ENCODE data around the gene CATSPERD.
"Not testable (repeated sequence)": the region's sequence is repeated elsewhere in the genome, so short reads cannot be mapped to it uniquely, and the experiment has no call there.

CATSPERD gene

DNA sequence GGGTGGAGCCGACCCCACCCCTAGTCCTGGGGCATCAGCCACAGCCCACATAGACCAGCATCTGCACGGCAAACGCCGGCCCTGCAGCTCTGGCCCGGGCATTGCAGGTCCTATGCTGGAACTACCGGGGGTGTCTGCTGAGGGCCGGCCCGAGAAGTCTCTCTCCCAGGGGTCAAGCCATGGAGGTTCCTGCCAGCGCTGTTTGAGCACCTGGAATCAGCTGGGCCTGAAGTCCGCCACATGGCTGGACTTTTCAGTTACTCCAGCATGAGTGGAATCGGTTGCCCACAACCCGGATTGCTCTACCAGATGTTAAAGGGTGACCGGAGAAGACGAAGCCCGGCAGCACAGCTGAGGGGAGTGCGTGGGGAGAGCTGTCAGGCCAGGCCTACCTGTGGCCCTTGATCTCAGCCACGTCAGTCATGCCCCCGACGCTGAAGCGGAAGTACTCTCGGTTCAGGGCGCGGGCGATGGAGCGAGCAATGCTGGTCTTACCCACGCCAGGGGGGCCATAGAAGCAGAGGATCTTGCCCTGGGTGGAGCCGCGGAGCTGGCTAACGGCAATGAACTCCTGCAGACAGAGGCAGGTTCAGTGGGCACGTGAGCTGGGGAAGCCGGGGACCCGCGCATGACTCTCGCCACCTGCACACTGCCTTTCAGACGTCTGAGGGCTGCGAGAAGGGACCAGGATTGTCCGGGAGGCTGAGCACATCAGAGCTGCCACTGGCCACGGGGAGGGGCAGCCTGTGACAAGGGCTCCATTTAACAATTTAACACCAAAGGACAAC is 21.6 kb upstream of the CATSPERD start:
- DNase-seq: no peak

DNA sequence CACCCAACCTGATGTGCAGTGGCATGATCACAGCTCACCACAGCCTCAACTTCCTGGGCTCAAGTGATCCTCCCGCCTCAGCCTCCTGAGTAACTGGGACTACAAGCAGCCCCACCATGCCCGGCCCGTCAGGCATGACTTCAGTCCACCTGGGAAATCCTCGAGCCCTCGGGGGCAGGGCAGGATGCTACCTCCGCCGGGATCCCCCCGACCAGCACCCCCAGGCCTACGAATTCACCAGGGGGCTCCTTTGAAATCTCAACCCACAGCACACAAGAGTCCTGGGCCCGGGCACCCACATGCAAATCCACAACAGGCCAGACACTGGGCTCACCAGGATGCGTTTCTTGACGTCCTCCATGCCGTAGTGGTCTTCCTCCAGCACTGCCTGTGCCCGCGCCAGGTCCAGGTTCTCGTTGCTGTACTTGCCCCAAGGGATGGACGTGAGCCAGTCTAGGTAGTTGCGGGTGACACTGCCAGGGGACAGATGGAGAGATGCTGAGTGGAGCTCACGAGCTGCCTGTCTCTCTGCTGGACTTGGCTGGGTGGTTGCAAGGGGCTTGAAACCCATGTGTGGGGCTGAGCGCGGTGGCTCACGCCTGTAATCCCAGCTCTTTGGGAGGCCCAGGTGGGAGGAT is 19.9 kb upstream of the CATSPERD start:
- no peak for DNase-seq

- not testable (repeated sequence) for DNase-seq
Observed at GRCh38 chr19:5702053-5702410, 18.4 kb upstream of the CATSPERD start.

- DNase-seq: no peak
Observed at GRCh38 chr19:5703819-5704818, 16.3 kb upstream of the CATSPERD start.

GRCh38 chr19:5705552-5705951 is 14.9 kb upstream of the CATSPERD start:
- DNase-seq: no peak

DNA sequence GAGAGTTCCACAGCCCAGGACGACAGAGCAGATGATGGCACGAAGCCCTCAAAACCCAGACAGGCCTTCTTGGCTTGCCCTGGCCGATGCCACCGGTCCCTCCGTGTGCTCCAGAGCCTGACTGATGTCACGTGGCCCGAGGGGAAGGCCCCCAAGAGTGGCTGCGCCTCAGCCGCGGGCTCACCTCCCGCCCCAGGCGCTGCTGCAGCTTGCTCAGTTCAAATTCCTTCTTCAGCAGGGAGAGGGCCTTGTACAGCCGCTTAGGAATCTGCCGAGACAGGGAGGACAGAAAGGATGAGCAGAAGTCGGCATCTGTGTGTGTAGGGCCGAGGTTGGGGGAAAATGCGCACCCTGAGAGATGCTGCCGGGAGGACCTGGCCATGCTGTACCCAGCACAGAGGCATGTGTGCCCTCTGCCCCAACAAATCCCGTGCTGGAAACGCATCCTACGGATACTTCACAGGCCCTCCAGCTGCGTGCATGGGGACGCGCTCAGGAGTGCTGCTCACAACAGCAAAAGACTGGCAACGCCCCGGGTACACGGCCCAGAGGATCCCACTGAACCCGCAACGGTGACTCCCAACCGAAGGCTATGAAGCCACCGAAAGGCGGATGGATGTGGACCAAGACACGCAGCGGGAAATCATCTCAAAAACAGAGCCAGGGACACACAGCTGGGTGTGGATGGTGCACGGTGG is 13.4 kb upstream of the CATSPERD start:
- DNase-seq: no peak

DNA sequence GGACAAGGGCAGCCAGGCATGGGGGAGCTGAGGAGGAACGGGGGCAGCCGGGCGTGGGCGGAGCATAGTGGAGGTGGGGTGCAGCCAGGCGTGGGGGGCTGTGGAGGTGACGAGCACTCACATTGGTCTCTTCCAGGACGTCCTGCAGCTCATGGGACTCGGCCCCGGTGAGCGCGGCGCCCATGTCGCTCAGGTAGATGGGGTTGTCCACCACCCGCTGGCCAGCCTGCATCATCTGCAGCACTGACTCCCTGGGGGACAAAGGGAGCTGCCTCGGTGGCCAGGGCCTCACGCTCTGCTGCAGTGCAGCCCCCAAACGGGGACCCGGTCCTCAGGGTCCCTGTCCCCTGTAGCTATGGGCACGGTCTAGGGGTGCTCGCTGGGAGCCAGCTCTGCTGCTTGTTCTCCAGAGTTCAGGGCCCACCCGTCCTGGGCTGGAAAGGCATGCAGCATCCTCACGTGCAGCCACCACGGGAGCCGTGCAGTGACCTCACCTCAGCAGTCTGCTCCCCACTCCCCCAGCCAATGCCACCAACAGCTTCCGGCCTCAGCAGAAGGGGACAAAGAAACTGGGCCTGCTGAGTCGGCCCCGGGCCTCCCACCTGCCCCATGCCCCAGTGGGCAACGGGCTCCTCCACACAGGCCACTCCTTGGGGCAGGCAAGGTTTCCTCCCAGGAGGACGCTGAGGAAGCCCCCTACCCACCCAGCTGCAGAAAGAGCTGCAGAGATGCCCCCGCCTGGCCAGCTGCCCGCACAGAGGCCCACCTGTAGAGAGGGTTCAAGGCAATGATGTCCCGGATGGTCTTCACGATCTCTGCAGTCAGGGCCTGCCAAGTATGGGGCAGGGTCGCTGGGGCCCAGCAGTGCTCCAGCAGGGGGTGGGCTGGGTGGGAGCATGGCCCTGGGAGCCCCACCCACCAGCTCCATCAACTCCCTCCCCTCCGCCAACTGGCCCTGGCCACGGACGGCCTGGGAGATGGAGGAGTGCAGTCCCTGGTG is 12.6 kb upstream of the CATSPERD start:
- DNase-seq: peak; percentile 54

GRCh38 chr19:5711025-5711424 is 9.4 kb upstream of the CATSPERD start:
- no peak for DNase-seq

DNA sequence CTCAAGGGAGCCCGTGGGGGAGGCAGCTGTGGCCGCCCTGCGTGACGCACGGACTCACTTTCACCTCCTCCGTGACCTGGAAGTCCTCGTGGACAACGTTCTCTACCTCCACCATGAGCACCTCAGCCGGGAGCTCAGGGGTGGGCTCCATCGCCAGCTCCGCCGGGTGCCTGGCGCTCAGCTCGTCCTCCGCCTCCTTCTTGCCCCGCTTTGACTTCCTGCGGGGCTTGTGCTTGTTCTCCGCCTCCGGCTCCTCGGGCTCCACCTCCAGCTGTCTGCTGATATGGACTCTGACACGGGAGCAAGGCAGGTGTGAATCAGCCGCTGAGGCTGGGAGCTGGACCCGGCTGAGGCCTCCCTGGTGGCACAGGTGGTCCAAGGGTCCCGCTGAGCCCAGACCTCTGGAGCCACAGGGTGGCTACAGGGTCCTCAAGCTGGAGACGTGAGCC is 8.7 kb upstream of the CATSPERD start:
- no peak for DNase-seq

- DNase-seq: no peak
Observed at GRCh38 chr19:5713228-5713627, 7.2 kb upstream of the CATSPERD start.

- no peak for DNase-seq
Observed at GRCh38 chr19:5714816-5715215, 5.6 kb upstream of the CATSPERD start.

- DNase-seq: no peak
Observed at GRCh38 chr19:5717215-5717935, 3.1 kb upstream of the CATSPERD start.

GRCh38 chr19:5718037-5718578 is 2.3 kb upstream of the CATSPERD start:
- peak; percentile 58 for DNase-seq

GRCh38 chr19:5718579-5719273 is 1.7 kb upstream of the CATSPERD start:
- DNase-seq: peak; percentile 64

DNA sequence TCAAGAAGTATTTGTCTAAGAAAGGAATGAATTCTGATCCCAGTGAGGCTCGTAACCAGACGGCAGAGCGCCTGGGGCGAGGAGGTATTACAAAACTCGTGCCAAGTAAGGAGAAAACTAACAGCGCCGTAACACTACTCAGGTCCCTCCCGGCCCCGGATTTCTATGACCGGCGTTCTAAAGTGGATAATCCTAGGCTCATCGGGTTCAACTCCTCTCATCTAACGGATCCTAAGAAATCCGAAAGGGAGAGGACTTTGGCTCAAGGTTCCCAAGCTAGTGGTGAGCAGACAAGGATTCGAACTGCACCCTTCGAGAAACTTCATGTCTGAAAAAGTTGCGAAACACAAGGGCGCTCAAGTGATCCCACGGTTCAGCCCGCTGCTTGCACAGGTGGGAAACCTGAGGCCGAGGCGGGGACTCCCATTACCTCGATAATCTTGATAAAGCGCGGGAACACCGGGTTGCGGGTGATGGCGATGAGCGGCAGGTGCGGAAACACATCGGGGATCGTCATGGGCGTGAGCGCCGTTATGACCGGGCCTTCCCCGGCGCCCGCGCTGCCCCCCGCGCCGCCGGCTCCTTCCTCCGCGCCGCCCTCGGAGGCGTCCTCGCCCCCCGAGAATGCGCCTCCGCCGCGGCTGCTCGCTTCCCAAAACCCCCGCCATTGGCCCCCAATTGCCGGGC is 1.0 kb upstream of the CATSPERD start:
- no peak for DNase-seq

GRCh38 chr19:5727453-5728050 is 7.1 kb downstream of the CATSPERD start:
- DNase-seq: no peak

DNA sequence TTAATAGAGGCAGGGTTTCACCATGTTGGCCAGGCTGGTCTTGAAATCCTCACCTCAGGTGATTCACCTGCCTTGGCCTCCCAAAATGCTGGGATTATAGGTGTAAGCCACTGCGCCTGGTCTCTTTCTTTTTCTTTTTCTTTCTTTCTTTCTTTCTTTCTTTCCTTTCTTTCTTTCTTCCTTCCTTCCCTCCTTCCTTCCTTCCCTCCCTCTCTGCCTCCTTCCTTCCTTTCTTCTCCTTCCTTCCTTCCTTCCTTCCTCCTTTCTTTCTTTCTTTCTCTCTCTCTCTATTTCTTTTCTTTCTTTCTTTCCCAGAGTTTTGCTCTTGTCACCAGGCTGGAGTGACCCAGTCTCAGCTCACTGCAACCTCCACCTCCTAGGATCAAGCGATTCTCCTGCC is 12.7 kb downstream of the CATSPERD start:
- not testable (repeated sequence) for DNase-seq

- DNase-seq: no peak
Observed at GRCh38 chr19:5738423-5738822, 18.0 kb downstream of the CATSPERD start.

DNA sequence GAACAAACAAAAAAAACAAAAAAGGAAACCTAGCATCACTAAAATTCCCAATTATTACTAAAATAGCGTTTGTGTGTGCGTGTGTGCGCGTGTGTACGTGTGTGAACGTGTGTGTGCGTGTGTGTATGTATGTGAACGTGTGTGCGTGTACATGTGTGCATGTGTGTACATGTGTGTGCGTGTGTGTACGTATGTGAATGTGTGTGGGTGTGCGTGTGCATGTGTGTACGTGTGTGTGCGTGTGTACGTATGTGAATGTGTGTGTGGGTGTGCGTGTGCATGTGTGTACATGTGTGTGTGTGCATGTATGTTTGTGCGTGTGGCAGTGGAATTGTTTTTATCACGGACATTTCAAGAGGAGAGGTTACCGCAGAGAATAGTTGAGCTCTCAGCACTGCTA is 21.6 kb downstream of the CATSPERD start:
- DNase-seq: no peak

All from islet precursor cell (in vitro differentiated cells).